NCI-H128 (cell line): ENCODE measurements around the gene NGF.
"Not testable (repeated sequence)": the region's sequence is repeated elsewhere in the genome, so short reads cannot be mapped to it uniquely, and the experiment has no call there.

Source experiments
- DNase-seq: peaks from one replicate; lab custom pipeline; 2025; ENCODE audit not compliant: unreplicated experiment; lab: John Stamatoyannopoulos, UW

Gene NGF

GRCh38 chr1:115337633-115338456 lies at the start of gene NGF:
TSS of gene NGF (minus strand) at chr1:115338249. CDS start at chr1:115286795, 51,454 bp downstream.
- DNase-seq: peak; percentile 57

- not testable (repeated sequence) for DNase-seq
Measured at GRCh38 chr1:115383455-115383854, 45.4 kb upstream of the NGF start.

- no peak for DNase-seq
Measured at GRCh38 chr1:115379943-115380342, 41.9 kb upstream of the NGF start.

- no peak for DNase-seq
Measured at GRCh38 chr1:115377411-115377810, 39.4 kb upstream of the NGF start.

- no peak for DNase-seq
Measured at GRCh38 chr1:115374598-115374997, 36.5 kb upstream of the NGF start.

- DNase-seq: no peak
Measured at GRCh38 chr1:115373305-115373704, 35.3 kb upstream of the NGF start.

GRCh38 chr1:115365738-115366137 lies 27.7 kb upstream of the NGF start:
- DNase-seq: no peak

- DNase-seq: no peak
Measured at GRCh38 chr1:115364780-115365155, 26.7 kb upstream of the NGF start.

GRCh38 chr1:115364046-115364779 lies 26.2 kb upstream of the NGF start:
- DNase-seq: no peak

- no peak for DNase-seq
Measured at GRCh38 chr1:115363171-115363570, 25.1 kb upstream of the NGF start.

GRCh38 chr1:115360505-115361129 lies 22.6 kb upstream of the NGF start:
- DNase-seq: not testable (repeated sequence)

GRCh38 chr1:115359787-115360452 lies 21.9 kb upstream of the NGF start:
- not testable (repeated sequence) for DNase-seq

GRCh38 chr1:115356356-115356755 lies 18.3 kb upstream of the NGF start:
- DNase-seq: no peak

- DNase-seq: no peak
Measured at GRCh38 chr1:115355069-115355468, 17.0 kb upstream of the NGF start.

GRCh38 chr1:115351143-115351542 lies 13.1 kb upstream of the NGF start:
- no peak for DNase-seq

- DNase-seq: no peak
Measured at GRCh38 chr1:115348636-115349035, 10.6 kb upstream of the NGF start.

- DNase-seq: no peak
Measured at GRCh38 chr1:115347282-115347681, 9.2 kb upstream of the NGF start.

GRCh38 chr1:115343200-115343737 lies 5.2 kb upstream of the NGF start:
- no peak for DNase-seq

GRCh38 chr1:115341948-115342347 lies 3.9 kb upstream of the NGF start:
- DNase-seq: no peak

GRCh38 chr1:115340879-115341278 lies 2.8 kb upstream of the NGF start:
- DNase-seq: no peak

- DNase-seq: no peak
Measured at GRCh38 chr1:115338457-115338820, 390 bp upstream of the NGF start.
